Activated T-cell treated with anti-CD3 and anti-CD28 coated beads for 24 hours (primary cell): ENCODE results near the gene MTSS2.

Experiments used
- DNase-seq: peaks from one replicate; pipeline ENCODE4 v3.0.0-alpha.2; 2020; ENCODE audit warnings: low read depth

The MTSS2 gene

DNA sequence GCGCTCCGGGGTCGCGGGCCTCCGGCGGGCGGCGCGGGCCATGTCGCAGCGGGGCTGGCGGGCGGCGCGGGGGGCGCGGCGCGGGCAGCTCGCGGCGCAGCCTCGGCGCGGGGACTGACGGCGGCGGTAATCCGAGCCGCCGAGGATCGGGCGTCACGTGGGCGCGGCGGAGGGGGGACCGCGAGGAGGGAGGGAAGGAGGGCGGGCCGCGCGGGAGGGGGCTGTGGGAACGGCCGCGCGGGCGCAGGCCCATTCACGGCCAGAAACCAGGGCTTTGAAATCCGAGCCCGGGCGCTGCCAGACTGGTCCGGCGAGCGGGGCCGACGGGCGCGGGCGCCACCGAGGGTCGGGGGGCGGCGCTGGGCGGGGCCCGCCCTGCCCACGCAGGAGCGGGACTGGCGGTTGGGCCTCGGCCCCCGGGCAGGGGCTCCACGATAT, at the start of gene MTSS2:
Gene MTSS2, minus strand, starts transcription at position 116 of the 438 bp plus-strand sequence. CDS start 262 bp downstream, outside the sequence.
- DNase-seq = no peak

- no peak for DNase-seq
These were observed 49.5 kb upstream of the MTSS2 start for GRCh38 chr16:70735141-70735979.

DNA sequence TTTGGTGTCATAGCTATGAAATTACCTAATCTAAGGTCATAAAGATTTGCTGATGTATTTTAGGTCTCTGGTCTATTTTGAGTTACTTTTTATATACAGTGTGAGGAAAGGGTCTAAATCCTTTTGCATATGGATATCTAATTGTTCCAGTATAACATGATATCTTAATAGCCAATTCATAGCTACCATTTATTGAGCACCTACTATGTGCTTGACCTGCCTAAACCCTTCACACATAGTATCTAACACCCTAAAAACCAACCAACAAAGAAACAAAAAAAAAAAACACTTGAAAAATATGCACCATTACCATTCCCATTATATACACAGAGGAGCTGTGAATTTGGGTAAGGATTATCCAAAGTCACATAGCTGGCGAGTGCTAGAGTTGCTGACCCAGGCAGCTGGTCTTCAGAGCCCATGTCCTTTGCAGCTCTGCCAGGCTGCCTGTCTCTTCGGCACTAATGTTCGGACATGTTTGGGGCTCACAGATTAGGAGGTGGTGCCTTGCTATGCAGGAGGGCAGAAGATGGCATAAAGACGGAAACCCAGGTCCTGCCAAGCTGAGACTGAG, 48.8 kb upstream of the MTSS2 start:
- no peak for DNase-seq

DNA sequence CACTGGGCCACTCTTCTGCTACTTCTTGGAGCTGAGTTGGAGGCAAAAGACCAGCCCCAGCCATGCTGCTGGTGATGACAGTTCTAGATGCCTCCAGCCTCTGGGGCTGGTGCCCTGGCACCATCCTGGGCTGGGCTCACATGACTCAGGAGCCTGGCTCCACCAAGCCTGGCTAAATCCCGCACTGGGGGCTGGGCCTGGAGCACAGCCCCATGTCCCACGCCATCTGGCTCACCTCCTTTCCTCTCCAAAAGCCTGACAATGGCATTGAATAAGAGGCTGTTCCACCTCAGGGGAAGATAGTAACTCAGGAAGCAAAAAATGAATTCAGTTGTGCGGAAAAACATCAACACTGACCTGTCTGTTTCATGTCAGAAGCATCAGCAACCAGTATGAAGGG, 45.1 kb upstream of the MTSS2 start:
- no peak for DNase-seq

DNA sequence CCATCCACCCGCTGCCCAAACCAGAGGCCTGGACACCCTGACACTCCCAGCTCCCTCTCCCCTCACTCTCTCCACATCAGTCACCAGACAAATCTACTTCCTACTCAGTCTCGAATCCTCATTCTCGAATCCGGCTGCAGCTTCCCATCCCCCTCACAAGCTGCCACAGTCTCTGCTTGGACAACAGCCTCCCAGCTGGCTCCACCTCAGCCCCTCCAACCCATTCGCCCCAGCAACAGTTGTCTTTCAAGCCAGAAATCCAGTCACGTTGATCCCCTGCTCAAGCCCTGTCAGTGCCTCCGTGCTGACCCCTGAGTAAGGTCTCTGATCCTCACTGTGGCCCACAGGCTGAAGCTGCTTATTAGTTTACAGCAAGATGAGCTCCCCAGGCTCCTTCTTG, 44.2 kb upstream of the MTSS2 start:
- DNase-seq = no peak

GRCh38 chr16:70729292-70729691, 43.4 kb upstream of the MTSS2 start:
- no peak for DNase-seq

GRCh38 chr16:70728150-70728549, 42.3 kb upstream of the MTSS2 start:
- DNase-seq = no peak

GRCh38 chr16:70726892-70727361, 41.1 kb upstream of the MTSS2 start:
- no peak for DNase-seq

GRCh38 chr16:70725912-70726828, 40.3 kb upstream of the MTSS2 start:
- no peak for DNase-seq

GRCh38 chr16:70725024-70725911, 39.4 kb upstream of the MTSS2 start:
- DNase-seq = no peak

DNA sequence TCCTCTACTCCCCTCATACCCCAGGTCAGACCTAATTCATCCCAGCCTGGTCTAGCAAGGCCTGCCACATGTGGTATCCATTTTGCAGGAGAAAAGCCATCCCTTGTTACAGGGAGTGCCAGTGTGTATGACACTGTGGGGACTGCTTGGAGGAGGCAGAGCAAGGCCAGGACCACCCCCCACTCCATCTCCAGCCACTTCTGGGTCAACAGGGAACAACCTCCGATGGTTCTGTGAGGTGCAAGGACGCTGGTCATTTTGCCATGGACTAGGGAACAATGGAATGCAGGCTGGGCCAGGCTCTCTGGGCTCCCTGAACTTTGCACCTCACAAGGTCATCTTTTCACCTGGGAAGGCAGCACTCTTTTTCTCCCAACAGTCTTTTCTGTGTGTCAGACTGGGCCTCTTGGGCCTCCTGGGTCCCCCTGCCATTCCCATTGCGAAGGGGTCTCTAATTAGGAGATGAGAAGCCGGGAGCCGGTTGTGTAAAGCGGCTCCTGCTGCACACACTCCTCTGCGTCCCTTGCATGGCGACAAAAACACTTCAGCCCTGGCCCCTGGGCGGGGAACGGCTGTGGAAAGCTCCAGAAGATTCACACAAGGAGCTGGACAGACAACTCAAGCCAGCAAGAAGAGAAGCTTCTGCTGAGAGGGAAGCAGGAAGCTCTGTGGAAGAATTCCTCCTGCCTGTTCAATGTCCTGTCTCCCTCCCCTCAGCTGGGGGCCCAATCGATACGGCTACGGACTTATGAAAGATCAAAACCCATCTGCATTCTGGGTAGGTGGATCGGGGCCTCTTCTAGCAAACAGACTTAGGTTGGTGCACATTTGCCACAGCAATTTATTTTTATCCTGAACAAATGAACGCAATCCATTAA, 38.5 kb upstream of the MTSS2 start:
- DNase-seq = no peak

DNA sequence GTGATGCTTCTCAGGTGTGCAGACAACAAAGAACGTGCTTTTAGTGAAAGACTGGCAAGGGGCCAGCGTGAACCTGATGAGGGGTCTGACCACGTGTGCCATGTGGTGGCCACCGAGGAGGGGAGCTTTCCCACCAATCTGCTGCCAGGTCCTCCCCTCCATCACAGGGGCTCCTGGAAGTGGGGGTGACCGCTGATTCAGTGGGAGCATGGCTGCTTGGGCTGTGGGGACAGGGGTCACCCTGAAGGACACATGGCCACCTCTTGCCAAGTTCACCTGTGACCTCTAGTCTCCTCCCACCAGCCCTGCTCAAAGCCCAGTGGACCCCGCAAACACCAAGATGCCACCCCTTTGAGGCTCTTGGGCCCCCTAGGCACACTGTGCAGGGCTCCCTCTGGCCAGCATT, 37.9 kb upstream of the MTSS2 start:
- no peak for DNase-seq

GRCh38 chr16:70721202-70721963, 35.5 kb upstream of the MTSS2 start:
- no peak for DNase-seq

DNA sequence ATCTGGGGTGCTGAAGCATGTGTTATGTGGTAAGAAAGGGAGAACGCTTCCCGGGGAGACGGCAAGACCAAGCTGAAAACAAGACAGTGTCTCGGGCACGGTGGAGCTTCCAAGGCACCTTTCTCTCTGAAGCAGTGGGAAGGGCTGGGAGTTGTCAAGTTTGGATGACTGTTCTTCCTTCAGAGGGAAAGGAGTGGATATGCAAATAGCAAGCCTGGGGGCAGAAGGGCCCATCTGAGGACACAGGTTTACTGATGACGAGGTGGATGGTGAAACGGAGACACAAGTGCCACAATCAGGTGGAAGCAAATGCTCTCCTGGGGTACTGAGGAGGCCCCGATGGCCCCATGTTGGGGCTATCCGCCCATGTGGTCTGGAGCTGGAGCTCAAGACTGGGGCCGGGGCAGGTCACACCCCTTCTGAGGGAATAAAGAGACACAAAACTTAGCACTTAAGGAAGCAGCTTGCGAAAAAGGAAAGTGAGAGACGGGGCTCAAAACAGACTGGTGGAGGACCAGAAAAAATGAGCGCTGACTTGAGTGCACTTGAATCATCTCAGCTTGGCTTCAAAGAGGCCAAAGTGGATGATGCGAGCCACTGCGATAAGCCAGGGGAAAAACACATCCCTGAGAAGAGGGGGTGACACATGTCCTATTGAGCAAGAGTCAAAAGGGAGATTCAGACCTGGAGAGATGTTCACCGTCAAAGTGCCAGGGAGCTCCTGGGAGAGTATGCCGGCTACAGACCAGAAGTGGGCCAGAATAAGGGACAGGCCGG, 34.8 kb upstream of the MTSS2 start:
- no peak for DNase-seq

DNA sequence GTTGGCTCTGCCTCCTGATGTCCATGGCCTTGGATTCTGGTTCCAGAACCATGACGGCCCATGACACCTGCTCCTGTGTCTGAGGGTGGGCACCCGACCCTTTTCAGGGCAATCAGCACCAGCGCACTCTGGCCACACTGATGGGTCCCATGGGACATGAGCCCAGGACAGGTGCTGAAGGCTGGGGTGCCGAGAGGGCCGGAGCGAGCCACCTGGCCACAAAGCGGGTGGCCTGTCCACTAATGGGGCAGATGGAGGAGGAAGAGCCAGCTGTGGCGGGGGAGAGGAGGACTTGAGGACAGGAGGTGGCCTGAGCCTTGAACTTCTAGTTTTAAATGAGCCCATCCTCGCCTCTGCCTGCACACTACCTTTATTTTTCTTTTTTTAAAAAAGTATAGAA, 31.2 kb upstream of the MTSS2 start:
- DNase-seq = no peak

DNA sequence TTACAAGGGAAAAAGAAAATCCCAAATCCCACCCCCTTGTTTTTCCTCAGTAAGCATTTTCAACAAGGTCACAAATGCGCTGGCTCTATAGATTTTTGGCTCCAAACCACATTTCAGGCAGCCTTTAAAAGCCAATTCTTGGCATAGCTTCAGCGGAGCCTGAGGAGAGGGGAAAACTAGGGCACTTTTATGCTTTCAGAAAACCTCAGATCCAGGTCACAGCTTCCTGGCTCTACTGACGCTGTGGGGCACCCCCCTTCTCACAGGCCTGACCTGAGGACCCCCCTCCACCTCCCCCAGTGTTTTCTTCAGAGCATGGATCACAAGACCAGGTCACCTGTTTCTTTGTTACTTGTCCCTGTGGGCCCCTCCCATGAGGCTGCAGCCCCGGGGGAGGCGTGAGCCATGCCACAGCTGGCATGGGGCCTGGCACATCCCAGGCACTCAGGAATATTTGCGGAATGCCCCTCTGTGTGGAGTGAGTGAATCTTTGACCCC, 30.1 kb upstream of the MTSS2 start:
- DNase-seq = no peak

- no peak for DNase-seq
These were observed 29.4 kb upstream of the MTSS2 start for GRCh38 chr16:70715055-70715858.

GRCh38 chr16:70714581-70715054, 28.8 kb upstream of the MTSS2 start:
- DNase-seq = no peak
